Activated T-helper 2 cell treated with anti-CD3 and anti-CD28 coated beads, Interferon-gamma antibody, Interleukin-2, Interleukin-4, amounts not matched to agents 10 μg/mL and 5 μg/mL and 100 μg/mL, durations not matched to agents 14 hours and 24 hours and 36 hours (primary cell): ENCODE measurements around the gene ROM1. TPM values are rescaled to one million over a fixed set of nuclear protein-coding genes. Genes with fewer than 3 reads are reported as not detected.
"Not testable (repeated sequence)": the region's sequence is repeated elsewhere in the genome, so short reads cannot be mapped to it uniquely, and the experiment has no call there.

Source experiments
- DNase-seq: peaks from one replicate; pipeline ENCODE4 v3.0.0; 2021; ENCODE audit warnings: low spot score
- H3K27ac Mint-ChIP-seq: one replicate; pipeline ENCODE4 v1.8.0; 2021; ENCODE audit warnings: mixed read lengths
- H3K27me3 Mint-ChIP-seq: one replicate; pipeline ENCODE4 v1.8.0; 2021; ENCODE audit warnings: low read depth, mixed read lengths
- H3K36me3 Mint-ChIP-seq: one replicate; pipeline ENCODE4 v1.8.0; 2021; ENCODE audit warnings: low read depth, mixed read lengths
- H3K4me1 Mint-ChIP-seq: one replicate; pipeline ENCODE4 v1.8.0; 2021; ENCODE audit warnings: low read depth, mixed read lengths
- H3K4me3 Mint-ChIP-seq: one replicate; pipeline ENCODE4 v1.8.0; 2021; ENCODE audit warnings: low read depth, mild to moderate bottlenecking, moderate library complexity, mixed read lengths
- H3K9me3 Mint-ChIP-seq: one replicate; pipeline ENCODE4 v1.8.0; 2021; ENCODE audit warnings: mixed read lengths
- intact Hi-C: fragments of 100-400 bp; cut with micrococcal nuclease; formaldehyde crosslinking; loops from one replicate; pipeline ENCODE4 v1.15.1; 2023
- total RNA-seq: library from RNA; stranded (reverse); gene quantifications from 2 replicates; pipeline ENCODE4 v1.2.3, GENCODE V29; 2022

Gene ROM1
- total RNA-seq, 1 donor from 2014 or later, result 2.8 TPM

DNA sequence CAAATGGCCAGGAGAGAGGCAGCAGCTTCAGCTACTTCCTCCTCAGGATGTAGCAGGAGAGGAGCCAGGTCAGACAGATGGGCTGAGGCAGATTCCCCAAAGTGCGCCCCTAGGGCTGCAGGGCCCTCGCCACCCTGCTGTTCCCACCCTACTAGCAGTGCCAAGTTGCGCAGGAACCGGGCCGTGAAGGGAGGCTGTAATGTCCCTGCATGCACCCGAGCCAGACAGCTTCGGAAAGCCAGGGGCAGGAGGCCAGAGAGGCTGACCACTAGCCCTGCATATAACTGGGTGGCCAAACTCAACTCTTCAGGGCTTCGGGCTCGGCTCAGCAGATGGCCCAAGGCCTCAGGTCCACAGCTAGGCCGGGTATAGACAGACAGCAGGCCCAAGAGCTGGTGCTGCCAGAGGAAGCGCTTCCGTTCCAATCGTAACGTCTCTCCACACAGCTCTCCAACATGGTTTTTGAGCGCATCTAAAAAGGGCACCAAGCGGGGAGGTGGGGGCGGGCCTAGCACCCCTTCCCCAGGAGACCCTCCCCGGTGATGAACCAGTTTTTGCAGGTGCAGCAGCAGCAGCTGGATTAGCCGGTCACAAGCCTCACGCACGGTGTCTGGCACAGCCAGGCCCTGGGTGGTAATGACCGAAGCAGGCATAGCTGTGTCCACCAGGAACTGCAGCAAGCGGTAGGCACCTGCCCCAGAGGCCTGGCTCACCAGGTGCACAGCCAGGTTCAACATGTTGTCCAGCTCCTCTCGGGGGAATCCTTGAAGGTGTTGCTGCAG is 35.3 kb downstream of the ROM1 start:
- H3K27me3 Mint-ChIP-seq, result no peaks in the 10 kb centered on the region
- no peak for DNase-seq
- H3K36me3 Mint-ChIP-seq, result peaks cover 40% of the 10 kb centered on the region
- no peaks in the 10 kb centered on the region for H3K9me3 Mint-ChIP-seq
- no peak overlapping the region for H3K4me3 Mint-ChIP-seq
- intact Hi-C loops, result no loop called here
- peaks cover 21% of the 10 kb centered on the region for H3K4me1 Mint-ChIP-seq
- H3K27ac Mint-ChIP-seq, result no peak overlapping the region

DNA sequence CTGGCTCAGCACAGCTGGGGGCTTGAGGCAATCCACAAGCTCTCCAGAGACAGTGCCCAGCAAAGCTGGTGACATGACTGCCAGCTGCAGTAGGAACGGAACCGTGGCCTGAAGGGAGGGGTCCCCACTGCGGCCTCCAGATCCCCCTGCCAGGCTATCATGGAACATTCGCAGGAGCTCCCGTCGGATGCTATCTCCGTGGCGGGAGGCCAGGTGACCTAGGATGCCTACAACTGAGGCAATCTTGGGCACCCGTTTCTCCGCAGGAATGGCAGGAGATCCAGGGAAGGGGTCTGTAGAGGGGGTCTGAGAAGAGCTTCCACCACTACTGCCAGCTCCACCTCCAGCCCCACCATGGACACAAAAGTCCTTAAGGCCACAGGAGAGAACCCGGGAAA is 35.9 kb downstream of the ROM1 start:
- Mint-ChIP-seq H3K36me3 (peaks cover 38% of the 10 kb centered on the region), H3K27me3 (no peaks in the 10 kb centered on the region), H3K27ac (no peak overlapping the region), H3K4me3 (no peak overlapping the region), H3K4me1 (peaks cover 24% of the 10 kb centered on the region), H3K9me3 (no peaks in the 10 kb centered on the region)
- no peak for DNase-seq
- intact Hi-C loops, result no loop called here

DNA sequence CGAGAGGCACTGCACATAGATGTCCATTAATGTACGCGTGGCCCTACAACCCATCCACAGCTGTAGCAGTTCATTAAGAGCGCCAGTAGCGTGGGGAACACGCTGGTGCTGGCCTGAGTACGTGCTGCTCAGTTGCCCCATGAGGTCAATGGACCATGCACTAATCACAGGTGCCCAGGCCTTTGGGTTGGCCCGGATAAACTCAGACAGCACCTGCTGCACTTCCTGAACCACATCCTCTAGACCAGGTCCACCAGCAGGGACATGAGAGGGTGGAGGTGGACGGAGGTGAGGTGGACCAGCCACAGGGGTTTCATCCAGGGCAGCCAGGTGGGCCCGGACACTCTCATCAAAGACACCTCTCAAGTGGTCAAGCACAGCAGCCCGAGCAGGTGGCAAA is 36.4 kb downstream of the ROM1 start:
- Mint-ChIP-seq H3K27ac (no peak overlapping the region), H3K4me1 (peaks cover 22% of the 10 kb centered on the region), H3K36me3 (peaks cover 33% of the 10 kb centered on the region), H3K27me3 (no peaks in the 10 kb centered on the region), H3K4me3 (no peak overlapping the region), H3K9me3 (no peaks in the 10 kb centered on the region)
- intact Hi-C loops, result no loop called here
- no peak for DNase-seq

DNA sequence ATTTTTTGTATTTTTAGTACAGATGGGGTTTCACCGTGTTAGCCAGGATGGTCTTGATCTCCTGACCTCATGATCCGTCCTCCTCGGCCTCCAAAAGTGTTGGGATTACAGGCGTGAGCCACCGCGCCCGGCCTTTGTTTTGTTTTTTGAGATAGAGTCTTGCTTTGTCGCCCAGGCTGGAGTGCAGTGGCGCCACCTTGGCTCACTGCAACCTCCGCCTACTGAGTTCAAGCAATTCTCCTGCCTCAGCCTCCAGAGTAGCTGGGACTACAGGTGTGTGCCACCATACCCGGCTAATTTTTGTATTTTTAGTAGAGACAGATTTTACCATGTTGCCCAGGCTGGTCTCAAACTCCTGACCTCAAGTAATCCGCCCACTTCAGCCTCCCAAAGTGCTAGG is 37.2 kb downstream of the ROM1 start:
- intact Hi-C loops, result loop anchor here (5.0 kb wide), 1 partner anchor 77 kb away; the partner anchor contains the start of genes HNRNPUL2 and TTC9C
- DNase-seq, H3K4me3 Mint-ChIP-seq, H3K27me3 Mint-ChIP-seq, H3K27ac Mint-ChIP-seq, H3K9me3 Mint-ChIP-seq: not testable (repeated sequence)
- Mint-ChIP-seq H3K36me3 (peaks cover 27% of the 10 kb centered on the region), H3K4me1 (peaks cover 19% of the 10 kb centered on the region)

DNA sequence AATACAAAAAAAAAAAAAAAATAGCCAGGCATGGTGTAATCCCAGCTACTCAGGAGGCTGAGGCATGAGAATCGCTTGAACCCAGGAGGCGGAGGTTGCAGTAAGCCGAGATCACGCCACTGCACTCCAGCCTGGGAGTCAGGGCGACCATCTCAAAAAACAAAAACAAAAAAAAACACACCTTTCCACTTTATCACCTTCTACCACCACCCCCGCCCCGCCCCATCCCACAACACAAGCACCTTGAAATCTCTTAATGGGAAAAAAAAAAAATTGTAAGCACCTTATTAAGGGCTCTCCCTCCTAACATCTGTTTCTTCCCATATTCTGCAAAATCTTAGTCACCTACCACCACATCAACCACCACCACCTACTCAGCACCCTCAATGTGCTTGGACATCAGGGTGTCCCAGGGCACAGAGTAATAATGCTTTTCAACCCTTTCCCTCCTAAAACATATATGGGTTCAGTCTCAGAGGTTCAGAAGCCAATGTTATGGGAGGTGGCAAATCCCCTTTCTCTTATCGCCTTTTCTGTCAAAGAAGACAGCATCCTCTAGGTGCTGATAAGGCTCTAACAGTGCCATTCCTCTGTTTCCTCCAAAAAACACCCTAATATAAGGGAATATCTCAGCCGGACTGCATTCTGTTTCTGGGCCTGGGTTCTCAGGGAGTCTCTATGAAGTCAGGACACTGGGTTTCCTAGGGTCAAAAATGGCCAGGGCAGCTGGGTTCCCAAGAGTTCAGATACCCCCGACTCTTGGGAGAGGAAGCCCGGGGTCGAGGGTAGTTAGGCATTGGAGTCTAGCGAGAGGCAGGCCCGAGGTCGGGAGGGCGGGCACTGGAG is 39.3 kb downstream of the ROM1 start:
- peaks cover 10% of the 10 kb centered on the region for H3K4me1 Mint-ChIP-seq
- H3K4me3 Mint-ChIP-seq, result peak overlapping the region; percentile 98
- no peaks in the 10 kb centered on the region for H3K9me3 Mint-ChIP-seq
- no peaks in the 10 kb centered on the region for H3K27me3 Mint-ChIP-seq
- H3K27ac Mint-ChIP-seq, result peak overlapping the region; percentile 92
- no peak for DNase-seq
- intact Hi-C loops, result loop anchor here (1.0 to 5.0 kb wide), 4 partner anchors 19 to 75 kb away; partner anchors contain the start of genes EML3, HNRNPUL2, MTA2 and ROM1
- H3K36me3 Mint-ChIP-seq, result peaks cover 19% of the 10 kb centered on the region

DNA sequence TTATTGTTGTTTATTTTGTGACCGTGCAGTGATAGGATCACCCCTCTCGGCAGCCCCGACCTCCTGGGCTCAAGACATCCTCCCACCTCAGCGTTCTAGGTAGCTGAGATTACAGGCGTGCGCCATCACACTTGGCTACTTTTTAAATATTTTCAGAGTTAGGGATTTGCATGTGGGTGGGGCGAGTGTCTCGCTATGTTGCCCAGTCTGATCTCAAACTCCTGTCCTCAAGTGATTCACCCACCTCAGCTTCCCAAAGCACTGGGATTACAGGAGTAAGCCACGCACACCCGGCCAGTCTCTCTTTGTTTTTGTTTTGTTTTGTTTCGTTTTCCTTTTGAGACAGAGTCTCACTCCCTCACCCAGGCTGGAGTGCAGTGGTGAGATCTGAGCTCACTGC is 41.2 kb downstream of the ROM1 start:
- Mint-ChIP-seq H3K4me1 (peaks cover 10% of the 10 kb centered on the region), H3K36me3 (peaks cover 10% of the 10 kb centered on the region), H3K27me3 (no peaks in the 10 kb centered on the region), H3K9me3 (no peaks in the 10 kb centered on the region), H3K4me3 (peak overlapping the region; percentile 37), H3K27ac (peak overlapping the region; percentile 25)
- intact Hi-C loops, result loop anchor here (5.0 kb wide), 1 partner anchor 73 kb away; the partner anchor contains the start of genes HNRNPUL2 and TTC9C
- DNase-seq, result no peak

DNA sequence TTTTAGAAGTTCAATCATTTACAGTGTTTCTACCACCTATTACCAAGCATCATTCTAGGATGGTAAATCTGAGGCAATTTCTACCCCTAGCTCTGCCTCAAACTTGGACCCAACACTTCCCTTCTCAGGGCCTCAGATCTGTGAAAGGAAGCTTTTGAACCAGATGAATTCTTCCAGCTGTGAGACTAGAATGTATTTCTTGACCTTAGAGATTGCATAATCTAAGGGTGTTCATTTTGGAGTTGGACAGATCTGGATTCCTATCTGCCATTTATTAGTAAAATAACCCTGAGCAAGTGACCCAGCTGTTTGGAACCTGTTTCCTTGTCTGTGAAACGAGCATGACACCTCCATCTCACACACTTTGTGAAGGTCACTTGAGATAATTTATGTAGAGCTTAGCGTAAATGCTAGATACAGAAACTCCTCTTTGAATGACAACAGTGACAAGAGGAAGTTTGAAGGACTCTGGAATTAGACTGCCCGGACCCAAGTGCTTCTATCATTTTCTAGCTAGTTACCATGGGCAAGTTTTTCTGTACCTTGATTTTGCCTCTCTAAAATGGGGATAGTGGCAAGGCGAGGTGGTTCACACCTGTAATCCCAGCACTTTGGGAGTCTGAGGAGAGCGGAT is 43.9 kb downstream of the ROM1 start:
- DNase-seq, result no peak
- intact Hi-C loops, result no loop called here
- Mint-ChIP-seq H3K4me3 (no peak overlapping the region), H3K27ac (no peak overlapping the region), H3K36me3 (peaks cover 8% of the 10 kb centered on the region), H3K9me3 (no peaks in the 10 kb centered on the region), H3K27me3 (no peaks in the 10 kb centered on the region), H3K4me1 (peaks cover 6% of the 10 kb centered on the region)

DNA sequence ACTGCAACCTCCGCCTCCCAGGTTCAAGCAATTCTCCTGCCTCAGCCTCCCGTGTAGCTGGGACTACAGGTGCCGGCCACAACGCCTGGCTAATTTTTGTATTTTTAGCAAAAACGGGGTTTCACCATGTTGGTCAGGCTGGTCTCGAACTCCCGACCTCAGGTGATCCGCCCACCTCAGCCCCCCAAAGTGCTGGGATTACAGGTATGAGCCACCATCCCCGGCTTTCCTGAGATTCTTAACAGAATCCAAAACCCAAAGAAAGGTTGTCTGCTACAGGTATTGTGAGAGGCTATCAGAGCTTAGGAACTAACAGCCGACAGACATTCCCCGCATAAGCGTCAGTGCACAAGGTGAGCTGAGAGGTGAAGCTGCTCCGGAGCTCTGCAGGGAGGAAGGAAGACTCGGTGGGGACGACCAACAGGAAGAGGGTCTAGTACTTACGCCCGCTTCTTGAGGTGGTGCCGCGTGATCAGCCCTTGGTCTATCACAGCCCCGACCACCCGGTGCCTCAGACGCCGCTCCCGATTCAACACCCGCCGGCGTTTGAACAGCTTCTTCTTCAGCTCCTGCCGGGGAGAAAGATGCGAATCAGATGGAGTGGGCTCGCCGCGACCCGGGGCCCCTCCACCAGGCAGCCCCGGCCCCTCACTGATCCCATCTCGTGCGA is 51.5 kb downstream of the ROM1 start:
- peak overlapping the region; percentile 97 for H3K4me3 Mint-ChIP-seq
- peak overlapping the region; percentile 78 for H3K27ac Mint-ChIP-seq
- intact Hi-C loops, result loop anchor here (1.0 to 2.0 kb wide), 4 partner anchors 8 to 74 kb away; partner anchors contain the start of genes EML3, GANAB, LBHD1 and ROM1
- no peaks in the 10 kb centered on the region for H3K9me3 Mint-ChIP-seq
- H3K27me3 Mint-ChIP-seq, result no peaks in the 10 kb centered on the region
- peaks cover 25% of the 10 kb centered on the region for H3K4me1 Mint-ChIP-seq
- peak; percentile 47 for DNase-seq
- peaks cover 59% of the 10 kb centered on the region for H3K36me3 Mint-ChIP-seq

Other genes with a start within 250 kb of the ROM1 start
- not detected in 2 replicates for gene SCGB1A1, start 194.2 kb upstream of the ROM1 start, total RNA-seq
- 105 and 108 TPM in 2 replicates for gene AHNAK, start 66.5 kb upstream of the ROM1 start, total RNA-seq
- 1,369 and 1,395 TPM in 2 replicates for gene EEF1G, start 39.4 kb upstream of the ROM1 start, total RNA-seq
- 29.9 and 41.7 TPM in 2 replicates for gene TUT1, start 21.7 kb upstream of the ROM1 start, total RNA-seq
- 201 and 215 TPM in 2 replicates for gene MTA2, start 11.4 kb upstream of the ROM1 start, total RNA-seq
- gene EML3, start 482 bp upstream of the ROM1 start, total RNA-seq, result 144 and 146 TPM in 2 replicates
- gene B3GAT3, start 8.7 kb downstream of the ROM1 start, total RNA-seq, result 70.0 and 81.4 TPM in 2 replicates
- 274 and 279 TPM in 2 replicates for gene GANAB, start 33.4 kb downstream of the ROM1 start, total RNA-seq
- gene INTS5, start 40.0 kb downstream of the ROM1 start, total RNA-seq, result 35.2 and 35.7 TPM in 2 replicates
- gene C11orf98, start 52.0 kb downstream of the ROM1 start, total RNA-seq, result 118 and 130 TPM in 2 replicates
- 45.4 and 47.2 TPM in 2 replicates for gene CSKMT, start 52.1 kb downstream of the ROM1 start, total RNA-seq
- gene UQCC3, start 58.4 kb downstream of the ROM1 start, total RNA-seq, result 8.0 and 9.5 TPM in 2 replicates
- 21.4 and 21.7 TPM in 2 replicates for gene LBHD1, start 59.0 kb downstream of the ROM1 start, total RNA-seq
- gene UBXN1, start 65.8 kb downstream of the ROM1 start, total RNA-seq, result 119 and 127 TPM in 2 replicates
- 0.18 and 0.23 TPM in 2 replicates for gene LRRN4CL, start 76.3 kb downstream of the ROM1 start, total RNA-seq
- 28.7 and 32.8 TPM in 2 replicates for gene BSCL2, start 94.2 kb downstream of the ROM1 start, total RNA-seq
- not detected in 2 replicates for gene GNG3, start 94.4 kb downstream of the ROM1 start, total RNA-seq
- 62.6 and 63.5 TPM in 2 replicates for gene HNRNPUL2, start 114.2 kb downstream of the ROM1 start, total RNA-seq
- gene TTC9C, start 115.2 kb downstream of the ROM1 start, total RNA-seq, result 35.4 and 39.4 TPM in 2 replicates
- gene ZBTB3, start 140.9 kb downstream of the ROM1 start, total RNA-seq, result 7.3 and 9.3 TPM in 2 replicates
- 122 and 128 TPM in 2 replicates for gene POLR2G, start 148.3 kb downstream of the ROM1 start, total RNA-seq
- gene TAF6L, start 158.1 kb downstream of the ROM1 start, total RNA-seq, result 17.6 and 21.0 TPM in 2 replicates
- gene TMEM179B, start 174.1 kb downstream of the ROM1 start, total RNA-seq, result 34.6 and 35.9 TPM in 2 replicates
- 13.4 and 14.0 TPM in 2 replicates for gene TMEM223, start 178.7 kb downstream of the ROM1 start, total RNA-seq
- gene NXF1, start 192.2 kb downstream of the ROM1 start, total RNA-seq, result 134 and 139 TPM in 2 replicates
- 37.4 and 41.9 TPM in 2 replicates for gene STX5, start 218.8 kb downstream of the ROM1 start, total RNA-seq
- gene TEX54, start 219.6 kb downstream of the ROM1 start, total RNA-seq, result 1.2 TPM in 1 of 2 replicates, not detected in the other
- gene WDR74, start 226.3 kb downstream of the ROM1 start, total RNA-seq, result 109 and 112 TPM in 2 replicates